HG02938 (cell line): ENCODE measurements around the gene GFRA4.
A peak's percentile ranks its signal among the peaks of the same experiment; 100 is the strongest.

Source experiments
- ATAC-seq: cut with Tn5 transposase; IDR thresholded peaks from one replicate; pipeline ENCODE4 v1.9.1; 2021; ENCODE audit warnings: mild to moderate bottlenecking, moderate library complexity; ENCODE audit not compliant: unreplicated experiment

Gene GFRA4

GRCh38 chr20:3674995-3675900 lies 12.0 kb upstream of the GFRA4 start:
- no peak for ATAC-seq

GRCh38 chr20:3674447-3674846 lies 11.2 kb upstream of the GFRA4 start:
- ATAC-seq = no peak

GRCh38 chr20:3673221-3674070 lies 10.2 kb upstream of the GFRA4 start:
- ATAC-seq = no peak

- ATAC-seq = no peak
Measured at GRCh38 chr20:3672547-3673171, 9.5 kb upstream of the GFRA4 start.

- no peak for ATAC-seq
Measured at GRCh38 chr20:3671986-3672546, 8.9 kb upstream of the GFRA4 start.

- no peak for ATAC-seq
Measured at GRCh38 chr20:3670945-3671344, 7.7 kb upstream of the GFRA4 start.

- no peak for ATAC-seq
Measured at GRCh38 chr20:3670511-3670910, 7.3 kb upstream of the GFRA4 start.

GRCh38 chr20:3669710-3670367 lies 6.6 kb upstream of the GFRA4 start:
- ATAC-seq = no peak

- no peak for ATAC-seq
Measured at GRCh38 chr20:3667434-3668037, 4.3 kb upstream of the GFRA4 start.

- ATAC-seq = no peak
Measured at GRCh38 chr20:3663858-3664257, 659 bp upstream of the GFRA4 start.

- no peak for ATAC-seq
Measured at GRCh38 chr20:3661814-3662665, 1.2 kb downstream of the GFRA4 start.

GRCh38 chr20:3661060-3661813 lies 2.0 kb downstream of the GFRA4 start:
- ATAC-seq = no peak

GRCh38 chr20:3660262-3661059 lies 2.7 kb downstream of the GFRA4 start:
- ATAC-seq = no peak

- no peak for ATAC-seq
Measured at GRCh38 chr20:3659492-3660261, 3.5 kb downstream of the GFRA4 start.

GRCh38 chr20:3658716-3659491 lies 4.3 kb downstream of the GFRA4 start:
- peak; percentile 97 for ATAC-seq

GRCh38 chr20:3658019-3658715 lies 5.0 kb downstream of the GFRA4 start:
- no peak for ATAC-seq
